CMK (cell line): ENCODE measurements around the gene POU6F1.

ENCODE experiments used
- DNase-seq: peaks from one replicate; pipeline ENCODE4 v3.0.0-alpha.2; 2010; ENCODE audit warnings: low read depth

The POU6F1 gene

GRCh38 chr12:51162217-51162616 lies 55.6 kb downstream of the POU6F1 start:
- no peak for DNase-seq

GRCh38 chr12:51160814-51161459 lies 56.9 kb downstream of the POU6F1 start:
- no peak for DNase-seq

- DNase-seq, result no peak
Measured at GRCh38 chr12:51156245-51156765, 61.6 kb downstream of the POU6F1 start.

GRCh38 chr12:51152953-51153352 lies 64.9 kb downstream of the POU6F1 start:
- no peak for DNase-seq

- DNase-seq, result no peak
Measured at GRCh38 chr12:51150777-51151176, 67.1 kb downstream of the POU6F1 start.

GRCh38 chr12:51147309-51147708 lies 70.6 kb downstream of the POU6F1 start:
- no peak for DNase-seq

GRCh38 chr12:51139292-51139844 lies 78.5 kb downstream of the POU6F1 start:
- no peak for DNase-seq
